GM21526 (cell line): ENCODE results near the gene MMGT1.
A peak's percentile ranks its signal among the peaks of the same experiment; 100 is the strongest.

ENCODE experiments used
- ATAC-seq: cut with Tn5 transposase; IDR thresholded peaks from one replicate; pipeline ENCODE4 v1.9.1; 2021; ENCODE audit warnings: moderate library complexity; ENCODE audit not compliant: unreplicated experiment, low FRiP score

MMGT1 gene

GRCh38 chrX:135973548-135974278 is at the start of gene MMGT1:
TSS of gene MMGT1 (minus strand) at chrX:135973988. CDS start at chrX:135973675, 313 bp downstream.
- peak; percentile 70 for ATAC-seq

DNA sequence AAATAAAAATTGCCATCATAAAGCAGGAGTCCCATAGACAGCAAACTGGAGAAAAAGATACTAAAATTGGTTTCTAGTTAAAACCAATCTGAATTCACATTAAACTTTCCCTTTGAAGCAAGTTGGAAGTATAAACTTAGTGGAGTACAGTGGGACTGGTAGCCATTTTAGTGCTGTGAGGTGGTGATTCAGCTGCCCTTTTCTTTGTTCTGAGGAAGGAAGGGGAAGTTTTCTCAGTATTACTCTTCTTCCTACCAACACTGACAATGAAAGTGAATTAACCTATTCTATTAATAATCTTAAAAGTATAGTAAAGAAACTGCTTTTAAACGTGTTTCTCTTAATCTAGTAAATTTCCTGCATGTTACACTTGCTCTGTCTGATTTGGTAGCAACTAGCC is 48.1 kb upstream of the MMGT1 start:
- no peak for ATAC-seq

GRCh38 chrX:136021160-136021559 is 47.4 kb upstream of the MMGT1 start:
- no peak for ATAC-seq

DNA sequence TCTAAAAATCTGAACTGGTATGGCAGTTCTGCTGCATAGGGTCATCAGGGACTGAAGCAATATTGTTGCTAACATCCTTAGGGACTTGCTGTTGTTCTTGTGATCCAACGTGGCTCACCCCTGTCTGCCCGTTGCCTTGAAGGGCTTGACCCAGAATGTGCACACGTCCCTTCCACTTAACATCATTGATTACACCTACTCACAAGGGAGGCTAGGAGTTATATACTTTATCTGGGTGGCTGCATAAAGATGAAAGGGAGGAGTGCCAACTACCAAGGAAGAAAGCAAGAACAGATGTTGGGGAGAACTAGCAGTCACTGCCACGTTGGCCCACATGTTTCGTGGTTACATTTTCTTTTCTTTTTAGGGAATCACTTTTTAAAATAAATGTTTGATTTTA is 45.4 kb upstream of the MMGT1 start:
- no peak for ATAC-seq

DNA sequence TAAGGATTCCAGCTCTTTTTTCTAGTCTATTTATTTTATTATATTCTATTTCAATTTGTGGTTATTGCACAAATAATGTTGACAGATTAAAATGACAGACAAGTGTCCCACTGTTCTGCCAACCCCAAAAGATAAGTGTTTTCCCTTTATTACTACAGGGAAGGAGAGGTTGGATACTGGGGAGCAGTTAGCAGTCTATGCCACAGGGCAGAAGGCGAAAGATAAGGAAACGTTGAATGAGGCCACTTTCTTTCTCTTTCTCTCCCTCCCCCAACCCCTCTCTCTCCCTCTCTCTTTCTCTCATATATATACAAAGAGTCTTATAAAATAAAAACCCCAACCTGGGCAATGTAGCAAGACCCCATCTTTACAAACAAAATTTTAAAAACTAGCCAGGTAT is 43.1 kb upstream of the MMGT1 start:
- ATAC-seq: no peak

DNA sequence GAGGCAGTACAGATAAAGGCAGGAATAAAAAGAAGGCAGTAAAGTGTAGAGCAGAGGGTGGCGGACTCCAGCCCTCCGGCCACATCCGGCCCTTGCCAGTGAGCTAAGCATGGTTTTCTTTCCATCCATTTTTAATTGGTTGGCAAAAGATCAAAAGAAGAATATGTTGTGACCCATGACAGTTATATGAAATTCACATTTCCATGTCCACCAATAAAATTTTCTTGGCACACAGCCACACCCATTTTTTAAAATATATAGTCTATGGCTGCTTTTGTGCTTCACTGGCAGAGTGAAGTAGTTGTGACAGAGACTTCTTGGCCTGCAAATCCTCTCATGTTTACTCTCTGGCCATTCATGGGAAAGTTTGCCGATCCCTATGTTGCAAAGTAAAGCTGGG is 41.2 kb upstream of the MMGT1 start:
- no peak for ATAC-seq

- ATAC-seq: no peak
Observed at GRCh38 chrX:135988245-135988644, 14.5 kb upstream of the MMGT1 start.

DNA sequence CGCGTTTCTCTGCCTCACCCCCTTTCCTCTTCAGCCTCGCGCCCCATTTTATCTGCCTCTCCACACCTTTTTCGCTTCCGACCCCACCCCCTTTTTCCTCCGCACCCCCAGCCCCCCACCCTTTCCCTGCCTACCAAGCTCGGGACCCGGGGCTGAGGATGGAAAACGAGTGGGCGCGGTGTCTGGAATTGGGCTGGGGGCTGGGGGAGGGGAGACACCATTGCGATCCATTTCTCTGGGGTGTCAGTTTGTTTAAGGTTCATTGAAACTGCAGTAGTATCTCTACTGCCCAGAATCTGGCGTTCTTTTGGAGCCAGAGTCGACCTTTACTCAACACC is 12.2 kb upstream of the MMGT1 start:
- no peak for ATAC-seq

DNA sequence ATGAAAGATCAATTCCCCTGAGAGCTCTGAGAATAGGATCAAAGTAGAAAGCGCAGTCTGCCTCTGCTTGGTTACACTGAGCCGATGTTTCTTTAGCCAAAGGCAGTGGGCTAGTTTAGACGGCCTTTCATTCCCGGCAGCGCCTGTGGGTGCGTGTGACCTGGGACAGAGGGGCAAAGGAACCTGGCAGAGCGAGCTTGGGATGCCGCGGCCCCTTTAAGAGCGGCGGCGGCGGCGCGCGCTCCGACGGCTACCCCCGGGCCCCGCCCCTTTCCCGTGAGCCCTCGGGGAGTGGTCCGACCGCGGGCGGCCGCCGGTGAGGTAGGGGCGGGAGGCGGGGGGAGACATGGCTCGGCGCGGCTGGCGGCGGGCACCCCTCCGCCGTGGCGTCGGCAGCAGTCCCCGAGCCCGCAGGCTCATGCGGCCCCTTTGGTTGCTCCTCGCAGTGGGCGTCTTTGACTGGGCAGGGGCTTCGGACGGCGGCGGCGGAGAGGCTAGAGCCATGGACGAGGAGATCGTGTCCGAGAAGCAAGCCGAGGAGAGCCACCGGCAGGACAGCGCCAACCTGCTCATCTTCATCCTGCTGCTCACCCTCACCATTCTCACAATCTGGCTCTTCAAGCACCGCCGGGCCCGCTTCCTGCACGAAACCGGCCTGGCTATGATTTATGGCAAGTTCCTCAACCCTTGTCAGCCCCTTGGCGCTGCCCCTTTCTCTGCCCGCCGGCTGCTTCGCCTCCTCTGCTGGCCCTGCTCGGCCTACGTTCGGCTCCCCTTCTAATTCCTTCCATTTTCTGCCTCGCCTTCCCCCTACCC is 11.6 kb upstream of the MMGT1 start, which contains the start of gene SLC9A6:
Gene SLC9A6 (plus strand): TSS at position 279 of the 816 bp plus-strand sequence. CDS start 224 bp downstream, at position 503.
- peak; percentile 93 for ATAC-seq

DNA sequence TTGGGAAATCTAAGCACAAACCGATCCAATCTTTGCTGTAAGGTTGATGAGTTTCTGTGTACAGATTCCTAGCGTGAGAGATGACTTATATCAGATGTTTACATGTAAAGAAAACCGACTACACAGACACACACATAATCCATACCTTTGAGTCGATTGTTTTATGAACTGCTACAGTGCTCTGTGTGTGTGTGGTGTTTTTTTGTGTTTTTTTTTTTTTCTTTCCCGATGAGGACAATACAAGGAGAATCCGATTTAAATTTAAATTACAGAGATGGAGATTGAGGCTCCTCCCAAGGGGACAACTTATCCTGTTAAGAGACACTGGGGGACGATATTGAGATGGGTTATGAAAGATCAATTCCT is 11.0 kb upstream of the MMGT1 start:
- ATAC-seq: peak; percentile 9

- no peak for ATAC-seq
Observed at GRCh38 chrX:135984256-135984655, 10.5 kb upstream of the MMGT1 start.

- ATAC-seq: no peak
Observed at GRCh38 chrX:135982860-135983259, 9.1 kb upstream of the MMGT1 start.

- no peak for ATAC-seq
Observed at GRCh38 chrX:135981668-135982067, 7.9 kb upstream of the MMGT1 start.

DNA sequence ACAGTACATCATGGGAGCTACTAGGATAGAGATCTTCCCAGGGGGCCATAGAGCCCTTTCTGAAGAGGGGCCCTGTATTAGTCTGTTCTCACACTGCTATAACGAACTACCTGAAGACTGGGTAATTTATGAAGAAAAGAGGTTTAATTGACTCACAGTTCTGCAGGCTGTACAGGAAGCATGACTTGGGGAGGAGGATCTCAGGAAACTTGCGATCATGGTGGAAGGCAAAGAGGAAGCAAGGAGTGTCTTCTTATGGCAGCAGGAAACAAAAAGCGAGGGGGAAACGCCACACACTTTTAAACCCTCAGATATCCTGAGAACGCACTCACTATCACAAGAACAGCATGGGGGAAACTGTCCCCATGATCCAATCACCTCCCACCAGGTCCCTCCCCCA is 7.2 kb upstream of the MMGT1 start:
- no peak for ATAC-seq

- no peak for ATAC-seq
Observed at GRCh38 chrX:135977611-135978010, 3.8 kb upstream of the MMGT1 start.

DNA sequence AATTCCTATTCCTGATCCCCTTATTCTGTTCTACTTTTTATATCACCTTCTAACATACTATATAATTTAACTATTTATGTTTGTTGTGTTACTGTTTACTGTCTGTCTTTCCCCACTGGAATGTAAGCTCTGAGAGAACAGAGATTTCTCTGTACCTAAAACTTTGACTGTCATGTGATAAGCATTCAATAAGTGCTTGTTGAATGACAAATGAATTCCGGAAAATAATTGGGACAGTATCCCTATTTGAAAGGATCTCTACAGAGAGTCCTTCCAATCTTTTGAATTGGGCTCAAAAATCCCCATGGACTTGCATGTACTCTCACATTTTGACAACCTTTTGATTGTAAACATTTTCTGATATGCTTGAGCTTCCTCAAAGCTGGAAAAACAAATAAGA is 1.6 kb upstream of the MMGT1 start:
- ATAC-seq: no peak

- ATAC-seq: no peak
Observed at GRCh38 chrX:135974279-135974856, 580 bp upstream of the MMGT1 start.

DNA sequence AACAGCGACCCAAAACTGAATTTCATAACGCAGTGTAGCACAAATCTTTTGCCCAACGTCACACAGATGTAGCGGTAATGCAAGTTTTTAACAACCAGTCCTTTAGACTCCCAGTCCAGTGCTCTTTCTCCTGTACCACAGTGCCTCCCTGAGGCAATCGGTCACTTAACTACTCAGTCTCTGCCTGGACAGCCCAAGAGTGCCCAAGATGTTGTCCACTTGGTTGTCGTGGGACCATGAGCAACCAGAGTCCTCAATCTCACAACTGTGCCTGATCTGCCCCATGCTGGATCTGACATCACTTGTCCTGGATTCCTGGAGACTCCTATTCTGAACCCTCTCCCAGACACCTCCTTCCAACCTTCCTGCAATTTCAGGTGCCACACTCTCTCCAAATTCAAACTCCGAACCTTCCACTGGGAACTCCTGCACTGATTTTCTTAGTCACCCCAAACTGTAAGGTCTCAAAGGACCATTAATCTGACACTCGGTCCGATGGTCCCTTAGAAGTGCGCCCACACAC is 702 bp downstream of the MMGT1 start:
- no peak for ATAC-seq

GRCh38 chrX:135951291-135951690 is 22.5 kb downstream of the MMGT1 start:
- ATAC-seq: no peak

GRCh38 chrX:135944486-135944885 is 29.3 kb downstream of the MMGT1 start:
- no peak for ATAC-seq
